Mesendoderm (in vitro differentiated cells): ENCODE results near the gene HMG20B.

ENCODE experiments used
- DNase-seq: peaks from one replicate; pipeline ENCODE4 v3.0.0; 2013
- H2AK5ac ChIP-seq: 2 replicates; pipeline ENCODE4 v1.6.1; 2013; ENCODE audit warnings: low read length, inconsistent platforms
- H2BK120ac ChIP-seq: 2 replicates; pipeline ENCODE4 v1.6.1; 2013; ENCODE audit warnings: low read depth, mild to moderate bottlenecking, low read length, moderate library complexity, mixed read lengths
- H2BK15ac ChIP-seq: replicated peaks from 2 replicates; pipeline ENCODE4 v1.6.1; 2013; ENCODE audit warnings: low read depth, mild to moderate bottlenecking, moderate library complexity
- H2BK5ac ChIP-seq: 2 replicates; pipeline ENCODE4 v1.6.1; 2013; ENCODE audit warnings: low read length, inconsistent platforms
- H3K18ac ChIP-seq: 2 replicates; pipeline ENCODE4 v1.6.1; 2013; ENCODE audit warnings: mild to moderate bottlenecking, low read length, mixed read lengths
- H3K23ac ChIP-seq: one replicate; pipeline ENCODE4 v1.6.1; 2013; ENCODE audit warnings: low read length
- H3K27ac ChIP-seq: 2 replicates; pipeline ENCODE4 v1.5.1; 2013; ENCODE audit warnings: low read depth, mild to moderate bottlenecking, inconsistent platforms, low read length, moderate library complexity
- H3K27me3 ChIP-seq: 2 replicates; pipeline ENCODE4 v1.6.1; 2013; ENCODE audit warnings: low read length, control low read depth, mild to moderate bottlenecking, inconsistent platforms; ENCODE audit not compliant: insufficient read depth, poor library complexity
- H3K36me3 ChIP-seq: 2 replicates; pipeline ENCODE4 v1.6.1; 2013; ENCODE audit warnings: low read length, inconsistent platforms; ENCODE audit not compliant: control insufficient read depth, insufficient read depth
- H3K4ac ChIP-seq: one replicate; pipeline ENCODE4 v1.6.1; 2013; ENCODE audit warnings: low read depth, mild to moderate bottlenecking, low read length, moderate library complexity
- H3K4me1 ChIP-seq: 2 replicates; pipeline ENCODE4 v1.6.1; 2013; ENCODE audit warnings: low read depth, low read length, inconsistent platforms; ENCODE audit not compliant: control insufficient read depth
- H3K4me2 ChIP-seq: 2 replicates; pipeline ENCODE4 v1.6.1; 2013; ENCODE audit warnings: low read length
- H3K4me3 ChIP-seq: 2 replicates; pipeline ENCODE4 v1.5.1; 2013; ENCODE audit warnings: mild to moderate bottlenecking, low read length
- H3K56ac ChIP-seq: one replicate; pipeline ENCODE4 v1.6.1; 2013; ENCODE audit warnings: low read length
- H3K79me1 ChIP-seq: 2 replicates; pipeline ENCODE4 v1.6.1; 2013; ENCODE audit warnings: low read length, inconsistent platforms
- H3K79me2 ChIP-seq: 2 replicates; pipeline ENCODE4 v1.6.1; 2013; ENCODE audit warnings: mild to moderate bottlenecking, low read length; ENCODE audit not compliant: control insufficient read depth, insufficient read depth
- H3K9ac ChIP-seq: 2 replicates; pipeline ENCODE4 v1.6.1; 2013; ENCODE audit warnings: low read length, inconsistent platforms
- H4K5ac ChIP-seq: one replicate; pipeline ENCODE4 v1.6.1; 2013; ENCODE audit warnings: low read length
- H4K8ac ChIP-seq: one replicate; pipeline ENCODE4 v1.6.1; 2013; ENCODE audit warnings: low read depth, mild to moderate bottlenecking, control low read depth, low read length, moderate library complexity
- WGBS: extraction: QIAGEN DNeasy Blood & Tissue Kit; methylation state at CpG from one replicate; pipeline ENCODE4 v1.1.7; 2013; ENCODE audit warnings: low lambda C conversion rate, missing lambda C conversion rate; ENCODE audit not compliant: insufficient coverage; ENCODE audit errors: extremely low coverage; 5-methylcytosine and 5-hydroxymethylcytosine counted together

The HMG20B gene

GRCh38 chr19:3609779-3610719, 37.3 kb downstream of the HMG20B start:
- H3K27me3 ChIP-seq = no peaks in the 10 kb centered on the region
- no peak overlapping the region for H3K4me2 ChIP-seq
- H2BK15ac ChIP-seq = no peak overlapping the region
- no peak overlapping the region for H3K56ac ChIP-seq
- H3K9ac ChIP-seq = no peak overlapping the region
- no peak overlapping the region for H4K8ac ChIP-seq
- H2BK5ac ChIP-seq = no peak overlapping the region
- WGBS = no CpG with 5 or more reads among the region's 24 CpGs
- H4K5ac ChIP-seq = no peak overlapping the region
- no peaks in the 10 kb centered on the region for H3K79me2 ChIP-seq
- no peak overlapping the region for H3K27ac ChIP-seq
- H2BK120ac ChIP-seq = no peak overlapping the region
- DNase-seq = no peak
- no peak overlapping the region for H3K18ac ChIP-seq
- no peaks in the 10 kb centered on the region for H3K79me1 ChIP-seq
- no peak overlapping the region for H2AK5ac ChIP-seq
- H3K36me3 ChIP-seq = peaks cover 2% of the 10 kb centered on the region
- H3K4ac ChIP-seq = no peak overlapping the region
- H3K4me3 ChIP-seq = no peak overlapping the region
- H3K23ac ChIP-seq = no peak overlapping the region
- H3K4me1 ChIP-seq = peaks cover 4% of the 10 kb centered on the region

- H4K8ac ChIP-seq = no peak overlapping the region
- H2BK120ac ChIP-seq = no peak overlapping the region
- H3K23ac ChIP-seq = no peak overlapping the region
- H3K4me3 ChIP-seq = no peak overlapping the region
- no peak overlapping the region for H3K9ac ChIP-seq
- no peak overlapping the region for H3K4me2 ChIP-seq
- no peak for DNase-seq
- no peak overlapping the region for H2AK5ac ChIP-seq
- H3K18ac ChIP-seq = no peak overlapping the region
- no peaks in the 10 kb centered on the region for H3K27me3 ChIP-seq
- H3K79me2 ChIP-seq = no peaks in the 10 kb centered on the region
- WGBS = no CpG with 5 or more reads among the region's 41 CpGs
- H4K5ac ChIP-seq = no peak overlapping the region
- no peak overlapping the region for H3K56ac ChIP-seq
- no peaks in the 10 kb centered on the region for H3K79me1 ChIP-seq
- H3K36me3 ChIP-seq = peaks cover 2% of the 10 kb centered on the region
- H2BK5ac ChIP-seq = no peak overlapping the region
- H3K27ac ChIP-seq = no peak overlapping the region
- H3K4me1 ChIP-seq = peaks cover 4% of the 10 kb centered on the region
- H2BK15ac ChIP-seq = no peak overlapping the region
- H3K4ac ChIP-seq = no peak overlapping the region
These were observed 38.3 kb downstream of the HMG20B start for GRCh38 chr19:3610745-3611717.

- Histone ChIP-seq H3K4ac (no peak overlapping the region), H3K4me1 (peaks cover 4% of the 10 kb centered on the region), H3K23ac (no peak overlapping the region), H2AK5ac (no peak overlapping the region), H2BK5ac (no peak overlapping the region), H3K27me3 (no peaks in the 10 kb centered on the region), H3K79me1 (no peaks in the 10 kb centered on the region), H2BK120ac (no peak overlapping the region), H2BK15ac (no peak overlapping the region), H3K18ac (no peak overlapping the region), H3K36me3 (peaks cover 2% of the 10 kb centered on the region), H4K5ac (no peak overlapping the region), H3K4me2 (no peak overlapping the region), H3K79me2 (no peaks in the 10 kb centered on the region), H3K27ac (no peak overlapping the region), H4K8ac (no peak overlapping the region), H3K56ac (no peak overlapping the region), H3K9ac (no peak overlapping the region), H3K4me3 (no peak overlapping the region)
- no peak for DNase-seq
- no CpG with 5 or more reads among the region's 36 CpGs for WGBS
These were observed 39.1 kb downstream of the HMG20B start for GRCh38 chr19:3611841-3612240.

- Histone ChIP-seq H3K9ac (no peak overlapping the region), H2BK5ac (no peak overlapping the region), H3K4me1 (peaks cover 4% of the 10 kb centered on the region), H3K27me3 (no peaks in the 10 kb centered on the region), H3K27ac (no peak overlapping the region), H3K56ac (no peak overlapping the region), H3K79me1 (no peaks in the 10 kb centered on the region), H3K36me3 (peaks cover 2% of the 10 kb centered on the region), H4K8ac (no peak overlapping the region), H2BK120ac (no peak overlapping the region), H3K4me3 (no peak overlapping the region), H3K4me2 (no peak overlapping the region), H4K5ac (no peak overlapping the region), H3K4ac (no peak overlapping the region), H3K79me2 (no peaks in the 10 kb centered on the region), H3K18ac (no peak overlapping the region), H2AK5ac (no peak overlapping the region), H3K23ac (no peak overlapping the region), H2BK15ac (no peak overlapping the region)
- WGBS = no CpG with 5 or more reads among the region's 33 CpGs
- no peak for DNase-seq
These were observed 39.6 kb downstream of the HMG20B start for GRCh38 chr19:3612330-3612729.

GRCh38 chr19:3612901-3613741, 40.4 kb downstream of the HMG20B start:
- Histone ChIP-seq H3K79me1 (no peaks in the 10 kb centered on the region), H4K8ac (no peak overlapping the region), H3K4ac (no peak overlapping the region), H3K23ac (no peak overlapping the region), H2BK15ac (no peak overlapping the region), H3K36me3 (peaks cover 2% of the 10 kb centered on the region), H2AK5ac (no peak overlapping the region), H4K5ac (no peak overlapping the region), H2BK5ac (no peak overlapping the region), H3K79me2 (no peaks in the 10 kb centered on the region), H3K4me2 (no peak overlapping the region), H3K9ac (no peak overlapping the region), H3K27me3 (no peaks in the 10 kb centered on the region), H3K56ac (no peak overlapping the region), H2BK120ac (no peak overlapping the region), H3K27ac (no peak overlapping the region), H3K4me1 (peaks cover 1% of the 10 kb centered on the region), H3K4me3 (no peak overlapping the region), H3K18ac (no peak overlapping the region)
- peak; percentile 49 for DNase-seq
- WGBS = no CpG with 5 or more reads among the region's 79 CpGs
